GM13976 (cell line): ENCODE results near the gene IPMK.

ENCODE experiments used
- DNase-seq: peaks from one replicate; pipeline ENCODE4 v3.0.0; 2012; ENCODE audit warnings: low spot score
- in situ Hi-C: fragments of 300-500 bp; cut with MboI; formaldehyde crosslinking; loops from one replicate; pipeline ENCODE4 v1.12.0; 2022; ENCODE audit warnings: low sequenced_read_pairs, mixed read lengths, inconsistent platforms; ENCODE audit not compliant: unreplicated experiment
- TF ChIP-seq, protein P1 (sequence below): IDR thresholded peaks from 2 replicates; pipeline ENCODE4 v1.5.1; 2012; ENCODE audit warnings: borderline replicate concordance, mild to moderate bottlenecking; ENCODE audit not compliant: insufficient read depth; ENCODE audit errors: extremely low read depth, missing control alignments, control extremely low read depth

The IPMK gene

DNA sequence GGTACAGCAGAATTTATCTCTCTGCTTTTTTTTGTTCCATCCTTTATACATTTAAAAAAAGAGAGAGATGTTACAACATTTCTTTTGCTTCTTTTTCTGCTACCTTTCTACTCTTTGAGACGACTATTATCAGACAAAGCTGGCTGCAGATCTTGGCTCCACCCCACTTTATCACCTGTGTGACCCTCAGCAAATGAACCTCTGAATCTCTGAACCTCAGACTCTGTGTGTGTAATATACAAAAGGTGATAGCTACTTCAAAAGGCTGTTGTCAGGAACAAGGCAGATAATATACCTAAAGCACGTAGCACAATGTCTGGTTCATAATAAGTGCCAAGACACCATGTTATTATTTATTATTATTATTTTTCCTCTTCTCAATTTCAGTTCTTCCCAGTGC is 34.6 kb upstream of the IPMK start:
- no peak for DNase-seq
- TF ChIP-seq, protein P1, sequence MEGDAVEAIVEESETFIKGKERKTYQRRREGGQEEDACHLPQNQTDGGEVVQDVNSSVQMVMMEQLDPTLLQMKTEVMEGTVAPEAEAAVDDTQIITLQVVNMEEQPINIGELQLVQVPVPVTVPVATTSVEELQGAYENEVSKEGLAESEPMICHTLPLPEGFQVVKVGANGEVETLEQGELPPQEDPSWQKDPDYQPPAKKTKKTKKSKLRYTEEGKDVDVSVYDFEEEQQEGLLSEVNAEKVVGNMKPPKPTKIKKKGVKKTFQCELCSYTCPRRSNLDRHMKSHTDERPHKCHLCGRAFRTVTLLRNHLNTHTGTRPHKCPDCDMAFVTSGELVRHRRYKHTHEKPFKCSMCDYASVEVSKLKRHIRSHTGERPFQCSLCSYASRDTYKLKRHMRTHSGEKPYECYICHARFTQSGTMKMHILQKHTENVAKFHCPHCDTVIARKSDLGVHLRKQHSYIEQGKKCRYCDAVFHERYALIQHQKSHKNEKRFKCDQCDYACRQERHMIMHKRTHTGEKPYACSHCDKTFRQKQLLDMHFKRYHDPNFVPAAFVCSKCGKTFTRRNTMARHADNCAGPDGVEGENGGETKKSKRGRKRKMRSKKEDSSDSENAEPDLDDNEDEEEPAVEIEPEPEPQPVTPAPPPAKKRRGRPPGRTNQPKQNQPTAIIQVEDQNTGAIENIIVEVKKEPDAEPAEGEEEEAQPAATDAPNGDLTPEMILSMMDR = no peak
- in situ Hi-C loops = loop anchor here (25.0 kb wide), 1 partner anchor 460 kb away; no protein-coding TSS in a partner anchor

DNA sequence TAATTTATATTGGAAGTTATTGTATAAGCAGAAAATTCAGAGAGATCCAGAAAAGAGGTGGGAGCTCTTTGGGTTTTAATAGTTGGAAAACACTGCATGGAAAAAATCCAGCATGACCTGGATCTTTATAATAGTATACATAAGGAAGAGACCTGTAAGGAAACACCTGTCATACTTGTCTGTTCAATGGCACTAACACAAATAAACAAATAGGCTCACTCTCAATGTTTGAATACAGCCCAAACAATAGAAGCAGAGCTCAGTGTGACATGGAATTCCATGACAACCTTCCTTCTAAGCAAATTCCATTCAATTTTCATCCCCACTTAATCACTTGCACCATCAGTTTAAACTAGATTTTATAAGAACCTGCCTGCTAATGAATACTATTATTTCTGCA is 33.0 kb upstream of the IPMK start:
- in situ Hi-C loops = loop anchor here (25.0 kb wide), 1 partner anchor 462 kb away; no protein-coding TSS in a partner anchor
- TF ChIP-seq, protein P1 = no peak
- no peak for DNase-seq

DNA sequence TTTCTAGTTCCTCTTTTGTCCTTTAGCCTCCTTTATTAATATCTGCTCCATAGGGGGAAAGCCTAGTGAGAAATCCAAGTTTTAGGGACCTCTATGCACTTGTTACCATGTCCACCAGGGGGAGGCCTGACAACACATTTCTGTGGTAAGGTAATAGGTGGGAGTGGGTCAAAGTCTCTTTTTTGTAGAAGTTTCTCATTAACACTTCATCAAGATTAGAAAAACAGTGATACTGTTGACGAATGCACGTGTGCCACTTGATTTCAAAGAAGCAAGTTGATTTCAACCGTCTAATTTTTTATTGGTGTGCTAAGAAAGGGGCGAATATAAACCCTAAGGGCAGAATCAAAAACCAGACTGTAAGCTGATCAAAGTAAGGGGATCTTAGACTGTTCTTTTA is 31.9 kb upstream of the IPMK start:
- in situ Hi-C loops = no loop called here
- peak; percentile 56 for DNase-seq
- TF ChIP-seq, protein P1 = peak; percentile 62

DNA sequence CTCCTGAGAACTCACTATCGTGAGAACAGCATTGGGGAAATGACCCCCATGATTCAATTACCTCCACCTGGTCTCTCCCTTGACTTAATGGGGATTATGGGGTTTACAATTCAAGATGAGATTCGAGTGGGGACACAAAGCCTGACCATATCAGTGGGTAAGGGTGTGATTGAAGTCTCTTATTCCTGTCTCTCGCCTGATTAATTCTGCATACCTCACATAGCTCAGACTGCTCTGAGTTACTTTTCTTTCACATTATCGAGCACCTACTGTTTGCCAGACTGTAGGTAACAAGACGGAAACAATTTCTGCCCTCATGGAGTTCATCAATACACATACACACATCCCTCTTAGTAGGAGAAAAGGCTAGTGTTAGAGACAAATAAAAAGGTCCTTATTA is 26.3 kb upstream of the IPMK start:
- no peak for DNase-seq
- in situ Hi-C loops = loop anchor here (5.0 kb wide), 1 partner anchor 107 kb away; no protein-coding TSS in a partner anchor
- TF ChIP-seq, protein P1 = no peak

DNA sequence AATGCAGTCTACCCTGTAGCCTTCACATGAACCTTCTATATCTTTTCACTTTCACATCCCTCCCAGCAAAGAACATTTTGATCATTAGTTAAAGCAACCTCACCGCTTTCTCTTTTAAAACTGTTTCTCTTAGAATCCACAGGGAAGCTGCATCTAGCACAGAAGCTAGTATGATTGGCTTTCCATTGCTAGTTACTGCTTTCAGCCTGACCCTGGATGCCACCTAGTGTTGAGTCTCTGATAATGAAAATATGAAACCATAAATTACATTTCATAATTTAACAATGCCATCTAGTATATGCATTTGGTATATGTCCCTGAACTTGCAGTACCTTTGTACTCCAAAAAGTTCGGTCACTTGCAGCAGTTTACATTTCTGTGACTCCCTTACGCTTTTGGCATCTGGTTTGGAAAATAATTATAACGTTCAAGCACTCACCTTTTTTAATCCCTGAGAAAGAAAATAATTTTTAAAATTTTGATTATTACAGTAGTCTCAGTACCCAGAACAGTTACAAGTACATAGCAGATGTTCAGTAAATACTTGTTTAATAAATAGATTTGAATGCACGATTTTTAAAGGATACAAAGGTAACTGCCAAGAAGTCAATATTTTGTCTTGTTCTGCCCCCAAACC is 24.0 kb upstream of the IPMK start:
- peak; percentile 46 for DNase-seq
- TF ChIP-seq, protein P1 = peak; percentile 45
- in situ Hi-C loops = loop anchor here (5.0 kb wide), 1 partner anchor 104 kb away; no protein-coding TSS in a partner anchor

DNA sequence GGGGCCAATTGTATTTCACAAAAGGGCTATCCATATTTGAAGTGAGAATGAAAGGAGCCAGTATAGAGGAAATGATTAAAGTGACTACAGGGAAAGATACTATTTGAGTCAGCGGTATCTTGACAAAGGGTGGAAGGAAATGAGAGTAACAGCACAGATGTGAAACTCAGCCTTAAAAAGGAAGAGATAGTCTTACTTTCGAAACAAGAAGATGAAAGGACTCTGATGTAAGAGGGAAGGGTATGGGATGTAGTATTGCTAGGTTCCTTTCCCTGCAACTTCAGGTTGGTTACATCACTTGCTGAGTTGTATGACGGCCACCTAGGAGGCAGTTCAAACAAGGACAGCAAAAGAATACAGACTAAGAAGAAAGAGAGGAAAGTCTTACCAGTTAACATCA is 14.9 kb upstream of the IPMK start:
- TF ChIP-seq, protein P1 = no peak
- in situ Hi-C loops = no loop called here
- DNase-seq = peak; percentile 60
